HG03280 (cell line): ENCODE measurements around the gene ITPR2.

ENCODE experiments used
- ATAC-seq: cut with Tn5 transposase; IDR thresholded peaks from one replicate; pipeline ENCODE4 v1.9.1; 2021; ENCODE audit warnings: mild to moderate bottlenecking, moderate library complexity; ENCODE audit not compliant: unreplicated experiment

Gene ITPR2

DNA sequence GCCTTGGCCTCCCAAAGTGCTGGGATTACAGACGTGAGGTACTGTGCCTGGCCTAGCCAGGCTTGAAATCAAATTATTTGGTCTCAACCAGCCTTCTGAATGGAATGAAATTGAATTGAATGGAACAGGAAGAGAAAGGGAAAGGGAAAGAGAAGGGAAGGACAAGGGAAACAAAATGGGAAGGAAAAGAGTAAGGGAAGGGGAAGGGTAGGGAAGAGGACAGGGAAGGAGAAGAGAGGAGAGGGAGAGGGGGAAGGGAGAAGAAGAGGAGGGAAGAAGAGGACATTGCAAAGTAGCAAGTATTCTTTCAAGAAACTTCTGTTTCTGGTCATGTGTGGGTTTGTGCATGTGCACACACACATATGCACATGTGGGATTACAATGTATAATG, 97.8 kb downstream of the ITPR2 start:
- ATAC-seq = no peak

DNA sequence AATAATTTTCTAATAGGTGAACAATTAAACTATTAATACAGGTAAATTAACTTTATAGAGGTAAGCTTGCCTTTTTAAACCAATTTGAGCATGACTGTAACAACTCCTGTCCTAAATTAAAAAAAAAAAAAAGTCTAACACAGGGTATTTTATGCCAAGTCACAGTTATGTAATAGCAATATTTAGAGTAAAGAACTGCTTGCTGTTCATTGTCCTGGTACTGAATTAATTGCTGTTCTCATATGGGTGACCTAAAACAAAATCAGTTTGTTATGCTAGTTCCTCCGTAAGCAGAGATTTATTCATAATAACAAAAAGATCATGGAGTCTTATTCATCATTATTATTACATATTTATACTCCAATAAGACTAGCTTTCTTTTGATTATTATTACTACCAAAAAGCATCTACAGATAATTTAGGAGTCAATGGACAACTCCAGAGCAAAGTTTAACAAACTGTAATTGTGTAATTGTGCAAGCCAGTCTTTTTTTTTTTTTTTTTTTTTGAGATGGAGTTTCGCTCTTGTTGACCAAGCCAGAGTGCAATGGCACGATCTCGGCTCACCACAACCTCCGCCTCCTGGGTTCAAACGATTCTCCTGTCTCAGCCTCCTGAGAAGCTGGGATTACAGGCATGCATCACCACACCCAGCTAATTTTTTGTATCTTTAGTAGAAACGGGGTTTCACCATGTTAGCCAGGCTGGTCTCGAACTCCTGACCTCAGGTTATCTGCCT, 98.3 kb downstream of the ITPR2 start:
- no peak for ATAC-seq

DNA sequence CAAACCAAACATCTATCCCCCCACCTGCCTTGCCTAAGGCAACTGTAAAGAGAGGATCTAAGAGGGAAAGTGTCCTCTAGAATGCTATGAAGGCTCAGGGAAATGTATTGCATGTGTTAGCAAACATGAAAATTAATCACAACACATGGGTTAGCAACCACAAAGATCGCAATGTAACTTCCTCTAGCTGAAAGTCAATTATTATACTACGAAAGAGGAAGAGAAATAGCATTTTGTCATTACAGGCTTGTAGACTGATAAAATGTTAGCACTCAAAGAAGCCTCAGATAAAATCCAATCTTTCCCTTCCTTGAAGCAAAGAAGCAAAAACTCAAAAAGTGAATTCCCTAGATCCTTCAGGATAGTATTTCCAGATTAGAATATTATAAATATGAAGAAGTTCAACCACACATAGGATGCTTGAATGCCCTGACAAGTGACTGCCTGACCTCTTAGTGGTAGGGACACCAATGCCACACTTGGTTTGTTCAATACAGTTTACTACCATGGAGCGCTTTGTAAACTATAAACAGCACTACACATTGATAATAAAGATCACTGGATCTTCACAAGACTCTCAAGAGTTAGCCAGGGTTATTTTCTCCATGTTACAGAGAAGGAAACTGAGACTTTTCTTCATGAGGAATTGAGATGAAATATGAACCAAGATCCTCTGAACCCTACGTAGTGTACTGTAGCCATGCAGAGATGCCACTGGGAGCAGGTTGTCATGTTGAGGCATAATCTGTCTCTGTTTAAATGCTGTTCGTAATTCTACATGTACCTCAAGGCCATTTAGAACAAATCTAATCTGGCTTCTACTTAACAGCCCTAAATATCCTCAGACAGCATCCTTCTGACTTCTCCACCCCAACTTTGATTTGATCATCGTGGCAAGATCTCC, 100.7 kb downstream of the ITPR2 start:
- peak; percentile 58 for ATAC-seq

DNA sequence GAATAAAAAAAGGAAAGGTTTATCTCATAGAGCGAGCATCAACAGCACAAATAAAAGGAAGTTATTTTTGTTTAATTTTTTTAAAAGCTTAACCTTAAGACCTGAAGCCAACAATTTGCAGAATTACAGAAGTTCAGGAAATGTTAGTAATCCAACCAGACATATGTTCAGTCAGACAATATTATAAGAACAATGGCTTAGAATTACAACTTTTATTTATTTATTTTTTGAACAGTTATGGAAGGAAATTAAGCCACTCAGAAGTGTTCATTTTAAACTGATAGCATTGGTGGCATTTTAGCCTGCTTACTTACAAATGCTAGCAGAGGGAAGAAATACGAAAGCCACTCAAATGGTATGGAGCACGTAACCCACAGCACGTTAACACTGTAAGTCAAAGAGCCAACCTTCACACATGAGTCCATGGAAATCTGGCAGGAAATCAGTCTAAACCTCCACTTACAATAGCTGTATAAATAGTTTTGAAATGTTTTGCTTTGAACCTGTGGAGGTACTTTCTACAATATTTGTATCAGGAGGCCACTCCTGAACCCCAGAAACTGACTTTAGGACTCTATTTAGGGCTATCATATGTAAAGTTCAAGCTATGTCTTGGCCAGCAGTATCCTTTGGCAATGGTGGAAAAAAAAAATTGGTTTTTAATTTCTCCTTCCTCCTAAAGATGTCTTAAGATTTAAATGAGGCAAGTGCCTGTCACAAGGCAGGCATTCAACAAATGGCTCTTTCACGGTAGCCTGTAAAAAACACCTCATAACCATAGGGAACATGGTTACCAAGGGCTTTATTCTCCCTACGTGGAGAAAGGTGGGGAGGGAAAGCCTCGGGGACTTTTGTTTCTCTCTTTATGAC, 102.3 kb downstream of the ITPR2 start:
- ATAC-seq = no peak

DNA sequence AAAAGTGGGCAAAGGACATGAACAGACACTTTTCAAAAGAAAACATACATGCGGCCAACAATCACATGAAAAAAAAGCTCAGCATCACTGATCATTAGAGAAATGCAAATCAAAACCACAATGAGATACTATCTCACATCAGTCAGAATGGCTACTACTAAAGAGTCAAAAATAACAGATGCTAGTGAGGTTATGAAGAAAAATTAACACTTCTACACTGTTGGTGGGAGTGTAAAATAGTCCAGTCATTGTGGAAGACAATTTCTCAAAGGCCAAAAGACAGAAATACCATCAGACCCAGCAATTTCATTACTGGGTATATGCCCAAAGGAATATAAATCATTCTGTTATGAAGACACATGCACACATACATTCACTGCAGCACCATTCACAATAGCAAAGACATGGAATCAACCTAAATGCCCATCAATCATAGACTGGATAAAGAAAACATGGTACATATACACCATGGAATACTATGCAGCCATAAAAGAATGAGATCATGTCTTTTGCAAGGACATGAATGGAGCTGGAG, 103.8 kb downstream of the ITPR2 start:
- peak; percentile 28 for ATAC-seq

DNA sequence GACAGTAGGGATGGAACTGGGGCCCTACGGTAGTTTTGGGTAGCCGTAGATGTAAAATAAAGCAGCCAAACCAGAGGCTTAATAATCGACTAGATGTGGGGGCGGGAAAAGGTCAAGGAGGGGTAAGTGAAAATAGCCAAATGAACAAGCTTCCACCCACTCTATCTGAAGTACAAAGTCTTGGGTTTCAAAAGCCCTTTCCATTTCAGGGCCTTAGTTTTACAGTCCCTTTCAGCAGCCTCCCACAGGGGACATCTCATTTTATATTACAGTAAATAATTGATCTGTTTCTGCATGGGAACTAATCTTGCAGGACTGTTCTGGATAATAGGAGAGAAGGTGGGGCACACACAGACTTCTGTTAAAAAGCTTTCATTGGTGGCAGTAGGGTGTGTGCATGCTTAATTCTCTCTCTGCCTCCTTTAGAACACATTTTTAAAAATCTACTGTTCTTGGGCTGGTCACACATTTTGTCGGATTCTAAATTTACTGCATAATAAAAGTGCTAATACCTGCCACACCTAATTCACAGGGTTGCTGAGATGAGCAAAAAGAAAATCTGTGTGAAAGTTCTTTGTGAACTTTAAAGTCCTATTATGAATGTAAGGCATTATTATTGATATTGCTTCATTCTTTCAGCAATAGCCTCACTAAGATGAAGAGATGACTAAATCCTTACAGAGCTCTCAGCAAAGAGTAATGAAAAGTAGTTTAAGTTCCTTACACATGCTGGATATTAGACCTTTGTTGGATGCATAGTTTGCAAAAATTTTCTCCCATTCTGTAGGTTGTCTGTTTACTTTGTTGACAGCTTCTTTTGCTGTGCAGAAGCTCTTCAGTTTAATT, 104.6 kb downstream of the ITPR2 start:
- peak; percentile 29 for ATAC-seq

DNA sequence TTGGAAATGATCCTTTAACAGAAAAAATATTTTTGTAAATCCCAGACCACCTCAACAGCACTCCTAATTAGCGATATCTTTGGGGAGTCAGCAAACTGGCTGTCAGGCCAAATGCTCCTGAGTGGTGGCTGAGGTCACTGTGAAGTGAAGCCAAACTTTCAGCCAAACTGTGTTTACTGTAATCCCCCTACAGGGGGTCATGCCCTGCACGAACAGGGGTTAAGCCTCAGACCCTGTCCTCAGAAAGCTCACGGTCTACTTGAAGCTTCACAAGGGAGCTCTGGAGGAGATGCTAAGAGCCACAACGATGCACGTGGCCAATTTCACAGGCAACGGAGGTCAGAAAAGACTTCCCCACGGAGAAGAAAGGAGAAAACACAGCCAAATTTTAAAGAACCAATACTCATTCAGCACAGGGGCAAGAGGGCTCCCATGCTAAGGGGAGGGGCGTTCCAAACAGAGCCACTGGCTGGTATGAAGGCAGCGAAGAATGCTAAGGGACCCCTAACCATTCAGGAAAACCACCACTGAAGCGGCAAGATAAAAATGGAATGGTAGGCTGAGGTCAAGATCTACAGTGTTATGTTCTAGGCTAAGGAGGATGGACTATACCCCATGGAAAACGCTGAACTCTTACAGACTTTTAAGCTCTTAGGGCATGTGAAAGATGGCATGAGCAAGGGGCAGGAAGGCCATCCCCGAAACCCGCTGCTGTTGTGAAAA, 105.4 kb downstream of the ITPR2 start:
- no peak for ATAC-seq

DNA sequence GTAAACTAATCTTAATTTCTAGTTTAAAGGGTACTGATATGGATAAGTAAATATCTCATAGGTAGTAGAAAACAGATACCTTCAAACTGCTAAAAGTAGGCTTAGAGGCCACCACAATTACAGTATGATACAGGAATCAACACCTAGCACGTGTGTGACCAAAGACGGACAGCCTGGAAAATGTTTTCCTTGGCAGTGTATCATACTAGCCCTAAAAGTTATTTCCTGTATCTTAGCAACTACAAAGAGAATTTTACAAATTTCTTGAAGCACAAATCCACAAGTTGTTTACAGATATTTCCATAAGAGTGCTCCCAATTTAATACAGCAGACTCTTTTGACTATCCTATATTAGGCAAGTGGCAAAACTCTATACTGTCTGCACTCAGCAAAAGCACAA, 106.0 kb downstream of the ITPR2 start:
- ATAC-seq = no peak

DNA sequence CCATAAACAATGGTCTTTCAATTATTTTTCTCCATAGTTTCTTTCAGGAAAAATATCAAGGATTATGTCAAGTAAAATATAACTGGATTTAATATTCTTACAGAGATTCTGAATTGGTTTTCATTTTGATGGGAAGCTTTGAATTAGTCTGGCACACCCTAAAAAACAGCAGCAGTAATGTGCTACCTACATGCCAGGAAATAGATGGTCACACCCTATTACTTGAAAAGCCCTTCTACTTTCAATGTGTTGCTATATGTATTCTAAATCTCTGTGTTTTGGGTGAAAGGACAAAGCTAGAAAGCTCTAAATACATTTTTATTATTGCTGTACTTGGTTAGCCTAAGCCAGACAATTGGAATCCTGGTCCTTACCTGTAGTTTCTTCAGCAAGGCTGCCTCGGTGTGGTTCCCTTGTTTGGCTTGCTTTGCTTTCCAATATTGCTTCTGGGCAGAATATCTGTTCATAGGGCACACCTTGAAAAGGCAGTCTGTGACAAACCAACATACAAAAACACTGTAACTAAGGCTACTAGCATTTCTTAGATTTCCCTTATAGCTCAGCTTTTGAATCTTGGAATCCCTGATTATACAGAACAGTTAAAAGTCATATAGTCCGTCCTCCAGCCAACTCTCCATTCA, 107.6 kb downstream of the ITPR2 start:
- no peak for ATAC-seq

DNA sequence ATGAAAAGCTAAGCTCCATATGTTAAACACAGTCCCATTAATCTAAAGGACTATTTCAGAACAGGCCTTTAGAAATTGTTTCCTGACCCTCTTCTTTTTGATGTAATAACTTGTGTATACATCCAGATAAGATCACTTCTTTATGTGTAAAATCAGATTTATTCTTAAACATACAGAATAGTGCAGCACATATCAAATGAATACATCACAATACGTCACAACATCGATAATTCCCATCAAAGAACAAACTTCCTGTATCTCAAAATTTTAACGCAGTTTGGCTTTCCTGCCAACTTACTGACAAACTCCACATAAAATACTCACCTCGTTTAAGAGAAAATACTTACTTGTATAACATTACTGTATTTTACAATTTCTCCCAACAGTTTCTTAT, 108.7 kb downstream of the ITPR2 start:
- ATAC-seq = no peak

DNA sequence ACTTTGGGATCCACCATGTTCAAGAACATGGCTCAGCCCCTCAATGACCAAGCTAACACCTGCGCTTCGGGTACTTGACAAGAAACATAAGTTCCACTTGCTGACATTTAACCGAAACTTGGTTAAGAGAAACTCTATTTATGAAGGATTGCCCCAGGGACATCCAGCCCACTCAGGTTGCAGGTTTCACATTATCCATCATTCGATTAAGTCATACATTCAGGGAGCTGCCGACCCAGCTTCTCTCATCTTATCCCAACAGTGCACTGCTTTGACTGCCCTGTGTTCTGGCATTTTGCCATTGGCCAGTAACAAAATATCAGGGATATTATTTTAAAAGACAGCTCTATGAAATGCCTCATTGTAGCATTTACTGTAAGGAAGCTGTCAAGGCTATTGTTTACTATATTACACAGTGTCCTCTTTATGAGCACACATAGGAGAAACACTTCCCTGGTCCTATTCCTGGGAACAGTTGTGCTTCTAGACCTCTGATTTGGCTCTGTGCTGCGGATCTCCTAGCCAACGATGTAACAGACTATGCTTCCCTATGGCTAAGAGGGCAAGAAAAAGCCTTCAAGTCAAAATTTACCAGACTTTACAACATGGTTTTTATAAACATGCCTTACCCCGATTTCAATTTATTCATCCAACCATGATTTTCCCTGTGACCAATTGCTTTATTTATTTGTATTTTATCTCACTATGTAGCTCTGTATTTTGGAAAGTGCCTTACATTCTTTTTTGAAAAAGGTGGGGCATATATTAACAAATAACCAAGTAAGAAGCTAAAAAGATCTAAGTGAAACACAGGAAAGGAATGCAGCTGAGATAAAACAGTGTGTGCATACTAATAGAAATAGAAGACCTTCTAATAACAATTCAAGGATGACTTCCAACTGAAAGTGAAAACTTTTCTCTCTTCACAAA, 109.3 kb downstream of the ITPR2 start:
- ATAC-seq = no peak

DNA sequence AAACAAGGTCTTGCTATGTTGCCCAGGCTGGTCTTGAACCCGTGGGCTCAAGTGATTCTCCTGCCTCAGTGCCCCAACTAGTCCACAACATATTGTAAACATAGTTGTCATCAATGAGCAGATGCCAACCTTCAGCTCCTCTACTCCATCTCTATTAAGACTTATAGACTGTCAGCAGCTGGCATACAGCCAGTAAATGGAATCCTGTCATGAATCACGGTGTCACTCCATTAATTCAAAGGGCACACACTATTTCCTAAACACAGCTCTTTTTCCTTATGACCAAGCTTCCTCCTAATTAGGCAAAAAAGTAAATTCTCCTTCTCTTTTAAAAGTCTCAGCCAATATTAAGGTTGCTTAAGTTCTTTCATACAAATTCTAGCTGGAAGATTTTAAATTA, 111.2 kb downstream of the ITPR2 start:
- ATAC-seq = no peak

DNA sequence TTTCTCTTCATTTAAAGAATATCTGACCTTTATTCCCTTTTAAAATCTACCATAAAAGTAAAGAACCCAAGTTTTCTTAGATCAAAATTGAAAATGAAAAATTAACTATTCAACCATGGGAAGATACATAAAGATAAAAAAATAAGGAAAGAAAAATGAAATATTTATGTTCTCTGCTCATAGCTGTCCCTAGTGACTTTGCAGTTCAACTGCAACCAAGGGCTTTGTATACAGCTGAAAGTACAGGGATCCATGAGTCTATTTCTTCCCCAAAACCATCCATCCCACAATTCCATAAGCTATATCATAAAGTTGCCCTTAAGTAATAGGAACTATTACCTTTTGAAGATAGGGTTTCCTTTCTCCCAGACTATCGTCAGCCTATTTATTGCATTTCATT, 113.1 kb downstream of the ITPR2 start:
- ATAC-seq = no peak

DNA sequence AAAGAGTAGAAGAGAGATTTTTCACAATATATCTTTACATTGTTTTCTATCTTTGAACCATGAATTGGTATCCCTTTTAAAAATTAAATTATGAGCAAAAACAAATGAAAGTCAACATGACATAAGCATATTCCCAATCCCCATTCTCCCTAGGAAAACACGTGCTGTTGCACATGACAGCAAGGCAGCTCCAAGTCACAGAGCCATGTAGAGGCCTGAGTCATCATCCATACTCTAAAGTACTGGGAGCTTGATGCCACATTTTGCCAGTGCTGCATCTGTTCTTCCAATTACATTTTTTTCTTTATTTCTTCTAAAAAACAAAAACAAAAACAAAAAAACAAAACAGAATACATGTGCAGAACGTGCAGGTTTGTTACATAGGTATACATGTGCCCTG, 115.2 kb downstream of the ITPR2 start:
- no peak for ATAC-seq

DNA sequence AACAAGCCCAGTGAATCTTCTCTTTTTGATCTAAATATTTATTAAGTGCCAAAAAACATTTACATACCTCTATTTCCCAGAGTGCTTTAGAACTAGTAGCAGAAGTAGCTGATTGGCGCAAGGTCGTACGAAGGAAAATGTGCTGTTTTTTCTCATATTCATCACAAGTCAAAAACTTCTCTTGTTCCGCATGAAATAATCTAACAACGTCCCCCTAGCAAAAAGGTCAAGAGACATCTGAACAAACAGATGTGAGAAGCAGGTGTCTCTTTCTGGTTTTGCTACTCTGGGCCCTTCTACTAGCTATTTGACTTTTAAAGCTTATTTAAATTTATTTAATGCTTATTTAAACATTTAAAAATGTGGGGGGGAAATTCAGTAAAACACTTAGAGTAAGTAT, 117.8 kb downstream of the ITPR2 start:
- no peak for ATAC-seq

DNA sequence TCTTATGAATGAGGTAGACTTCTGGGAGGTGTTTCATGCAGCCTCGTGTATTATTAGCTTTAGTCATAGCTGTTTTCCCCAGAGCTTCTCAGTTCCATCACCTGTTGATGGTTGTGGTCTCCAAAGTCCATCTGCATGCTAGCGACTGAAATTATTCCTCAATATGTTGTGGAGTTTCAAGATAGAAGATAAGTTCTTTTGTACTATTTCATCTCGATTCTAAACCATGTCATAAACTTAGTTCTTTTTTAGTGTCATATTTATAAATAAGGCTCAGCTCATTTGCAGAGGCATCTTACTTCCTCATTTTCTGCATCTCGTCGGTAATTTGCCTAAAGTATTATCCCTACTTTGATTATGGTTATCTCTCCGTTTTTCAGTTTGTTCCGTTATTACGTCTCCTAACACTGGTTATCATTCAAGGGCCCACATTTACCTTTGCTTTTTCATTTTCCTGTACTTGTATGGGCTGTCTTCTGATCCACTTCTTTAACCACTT, 119.1 kb downstream of the ITPR2 start:
- peak; percentile 65 for ATAC-seq

DNA sequence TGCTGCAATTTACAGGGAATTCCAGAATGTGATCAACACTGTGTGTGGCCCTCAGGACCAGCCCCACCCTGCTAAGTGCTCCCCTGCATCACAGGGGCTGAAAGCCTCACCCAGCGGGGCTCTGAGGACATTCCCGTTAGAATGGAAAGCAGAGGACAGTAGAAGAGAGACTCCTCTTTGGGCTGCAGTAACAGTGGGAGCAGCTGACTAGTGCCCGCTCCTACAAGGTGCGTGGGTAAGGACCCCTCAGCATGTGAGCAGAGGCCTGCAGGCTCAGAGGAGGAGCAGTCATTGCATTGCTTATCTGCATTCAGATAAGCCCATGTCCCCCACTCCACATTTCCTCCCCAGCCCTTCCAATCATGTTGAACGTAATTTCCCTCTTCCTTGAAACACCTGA, 120.1 kb downstream of the ITPR2 start:
- ATAC-seq = no peak

DNA sequence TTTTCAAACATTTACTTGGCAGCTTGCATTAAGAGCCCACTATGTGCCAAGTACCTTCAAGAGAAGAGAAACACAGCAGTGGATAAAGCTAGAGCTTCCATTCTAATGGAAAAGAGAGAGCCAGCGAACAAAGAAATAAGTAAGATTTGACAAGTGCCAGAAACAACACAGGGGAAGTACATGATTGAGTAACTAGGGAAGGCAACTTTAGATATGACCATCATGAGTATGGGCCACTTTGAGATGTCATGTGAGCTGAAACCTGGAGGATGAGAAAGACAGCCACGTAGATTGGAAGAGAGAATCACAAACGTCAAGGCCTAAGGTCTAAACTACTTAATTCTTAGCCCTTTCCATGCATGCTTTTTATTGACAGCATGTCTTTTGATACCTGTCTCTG, 121.4 kb downstream of the ITPR2 start:
- ATAC-seq = no peak
